ENCODE measurements around the gene NXT1.
A peak's percentile ranks its signal among the peaks of the same experiment; 100 is the strongest.

DNA sequence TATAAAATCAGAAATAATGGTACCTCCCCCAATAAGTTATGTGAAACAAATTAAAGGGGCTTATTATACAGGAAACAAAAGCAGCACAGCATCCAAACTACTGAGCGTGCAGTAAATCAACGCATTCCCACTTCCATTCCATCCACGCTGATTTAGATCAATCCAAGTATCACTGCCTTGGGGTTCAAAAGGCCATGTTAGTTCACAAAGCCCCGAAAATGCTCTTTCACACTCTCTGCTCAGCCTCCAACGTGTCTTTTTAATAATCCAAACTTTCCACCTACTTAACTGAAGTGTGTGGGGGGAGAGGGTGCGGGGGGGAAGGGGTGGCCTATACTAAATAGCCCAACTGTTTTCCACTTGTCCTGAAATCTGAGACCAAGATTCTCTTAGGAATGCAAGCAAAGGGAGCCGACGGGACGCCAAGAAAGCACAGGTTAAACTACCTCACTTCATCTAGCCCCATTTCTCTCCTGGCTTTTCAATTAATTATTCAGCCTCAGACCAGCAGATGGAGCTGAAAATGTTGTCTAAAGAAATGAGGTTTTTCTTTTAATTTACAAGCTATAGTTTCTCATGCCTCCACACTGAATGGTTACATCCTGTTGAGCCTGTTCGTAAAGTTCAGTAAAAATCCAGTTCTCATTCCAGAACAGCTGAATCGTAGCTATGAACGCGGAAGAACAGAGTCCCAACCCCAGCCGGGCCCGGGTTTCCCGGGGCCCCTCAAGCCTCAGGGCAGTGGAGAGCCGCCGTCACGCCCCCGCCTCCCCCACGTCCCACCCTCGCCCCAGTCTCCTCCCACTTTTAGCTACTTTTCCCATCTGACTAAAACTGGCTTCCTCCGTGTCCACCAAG, 1.0 kb upstream of the NXT1 start:
- TF ChIP-seq, protein P1, sequence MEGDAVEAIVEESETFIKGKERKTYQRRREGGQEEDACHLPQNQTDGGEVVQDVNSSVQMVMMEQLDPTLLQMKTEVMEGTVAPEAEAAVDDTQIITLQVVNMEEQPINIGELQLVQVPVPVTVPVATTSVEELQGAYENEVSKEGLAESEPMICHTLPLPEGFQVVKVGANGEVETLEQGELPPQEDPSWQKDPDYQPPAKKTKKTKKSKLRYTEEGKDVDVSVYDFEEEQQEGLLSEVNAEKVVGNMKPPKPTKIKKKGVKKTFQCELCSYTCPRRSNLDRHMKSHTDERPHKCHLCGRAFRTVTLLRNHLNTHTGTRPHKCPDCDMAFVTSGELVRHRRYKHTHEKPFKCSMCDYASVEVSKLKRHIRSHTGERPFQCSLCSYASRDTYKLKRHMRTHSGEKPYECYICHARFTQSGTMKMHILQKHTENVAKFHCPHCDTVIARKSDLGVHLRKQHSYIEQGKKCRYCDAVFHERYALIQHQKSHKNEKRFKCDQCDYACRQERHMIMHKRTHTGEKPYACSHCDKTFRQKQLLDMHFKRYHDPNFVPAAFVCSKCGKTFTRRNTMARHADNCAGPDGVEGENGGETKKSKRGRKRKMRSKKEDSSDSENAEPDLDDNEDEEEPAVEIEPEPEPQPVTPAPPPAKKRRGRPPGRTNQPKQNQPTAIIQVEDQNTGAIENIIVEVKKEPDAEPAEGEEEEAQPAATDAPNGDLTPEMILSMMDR (IDR thresholded peaks at IDR 0.05) = peak; percentile 43 to 47 (median 44)
- TF ChIP-seq POLR2A (IDR thresholded peaks at IDR 0.05) = no peak
